Skeletal muscle tissue (tissue), 4 donors: Measurements from ENCODE around the gene CD59. TPM values are rescaled to one million over a fixed set of nuclear protein-coding genes. Genes with fewer than 3 reads are reported as not detected.
"Not testable (repeated sequence)": the region's sequence is repeated elsewhere in the genome, so short reads cannot be mapped to it uniquely, and the experiment has no call there.

Experiments used
- H3K27ac ChIP-seq: one replicate; pipeline ENCODE4 v1.7.0; 2013; ENCODE audit warnings: mild to moderate bottlenecking, low read depth, low read length, inconsistent platforms
- H3K27me3 ChIP-seq, 3 donors: one replicate each; pipeline ENCODE4 v1.7.0; 2013; ENCODE audit warnings: low read length in 3 of 3; ENCODE audit not compliant: control insufficient read depth in 3 of 3, insufficient read depth in 3 of 3
- H3K36me3 ChIP-seq, 3 donors: one replicate each; pipeline ENCODE4 v1.7.0; 2013; ENCODE audit warnings: low read length in 3 of 3; ENCODE audit not compliant: control insufficient read depth in 3 of 3, insufficient read depth in 3 of 3
- H3K4me1 ChIP-seq, 3 donors: one replicate each; pipeline ENCODE4 v1.7.0; 2013; ENCODE audit warnings: low read length in 3 of 3, mild to moderate bottlenecking in 3 of 3; ENCODE audit not compliant: control insufficient read depth in 3 of 3, insufficient read depth in 3 of 3
- H3K4me3 ChIP-seq, 3 donors: one replicate each; pipeline ENCODE4 v1.7.0; 2013; ENCODE audit warnings: low read length in 3 of 3
- H3K9ac ChIP-seq, 3 donors: one replicate each; pipeline ENCODE4 v1.7.0; 2013; ENCODE audit warnings: low read length in 3 of 3, mild to moderate bottlenecking in 3 of 3, moderate library complexity in 2 of 3, low read depth in 1 of 3
- H3K9me3 ChIP-seq, 3 donors: one replicate each; pipeline ENCODE4 v1.7.0; 2013; ENCODE audit warnings: low read length in 3 of 3; ENCODE audit not compliant: control insufficient read depth in 3 of 3
- total RNA-seq: library from RNA; depleted of rRNA; stranded (reverse); fragments of >200 nt; gene quantifications from one replicate; pipeline ENCODE4 v1.2.3, GENCODE V29; 2014
- donor health status: Osteomylitis.

Gene CD59
- total RNA-seq, 1 donor from 2014 or later, result 64.7 TPM

DNA sequence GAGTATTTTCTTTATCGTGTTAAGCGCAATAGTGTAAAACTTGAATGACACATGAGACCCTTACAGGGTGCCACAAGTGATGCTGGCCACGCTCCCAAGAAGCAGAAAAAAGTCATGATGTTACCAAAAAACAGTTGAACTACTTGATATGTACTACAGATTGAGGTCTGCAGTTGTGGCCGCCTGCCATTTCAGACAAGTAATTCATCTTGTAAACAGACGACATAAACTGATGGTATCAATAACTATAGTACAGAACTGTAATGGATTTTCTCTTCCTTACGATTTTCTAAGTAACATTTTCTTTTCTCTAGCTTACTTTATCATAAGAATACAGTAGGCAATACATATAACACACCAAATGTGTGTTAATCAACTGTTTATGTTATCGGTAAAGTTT, 5.5 kb downstream of the CD59 start:
- no peaks in the 10 kb centered on the region for H3K9me3 ChIP-seq
- H3K27me3 ChIP-seq, result no peaks in the 10 kb centered on the region
- no peak overlapping the region for H3K27ac ChIP-seq
- H3K9ac ChIP-seq, result peak overlapping the region in 2 of 3 donors; percentile 33 to 35
- peaks cover 4 to 11% (median 11%) of the 10 kb centered on the region in 3 donors for H3K36me3 ChIP-seq
- peaks cover 26 to 51% (median 42%) of the 10 kb centered on the region in 3 donors for H3K4me1 ChIP-seq
- H3K4me3 ChIP-seq, result peak overlapping the region in 1 of 3 donors; percentile 17

GRCh38 chr11:33729072-33729664, 7.1 kb downstream of the CD59 start:
- H3K4me3 ChIP-seq, H3K9ac ChIP-seq, H3K27ac ChIP-seq, H3K27me3 ChIP-seq, H3K9me3 ChIP-seq: not testable (repeated sequence)
- H3K4me1 ChIP-seq, result peaks cover 37 to 54% (median 53%) of the 10 kb centered on the region in 3 donors
- peaks cover 4 to 11% (median 11%) of the 10 kb centered on the region in 3 donors for H3K36me3 ChIP-seq

- peaks cover 48 to 58% (median 55%) of the 10 kb centered on the region in 3 donors for H3K4me1 ChIP-seq
- not testable (repeated sequence) for H3K9me3 ChIP-seq, H3K36me3 ChIP-seq, H3K27me3 ChIP-seq, H3K9ac ChIP-seq, H3K27ac ChIP-seq, H3K4me3 ChIP-seq
Observed at GRCh38 chr11:33727539-33727938, 8.7 kb downstream of the CD59 start.

DNA sequence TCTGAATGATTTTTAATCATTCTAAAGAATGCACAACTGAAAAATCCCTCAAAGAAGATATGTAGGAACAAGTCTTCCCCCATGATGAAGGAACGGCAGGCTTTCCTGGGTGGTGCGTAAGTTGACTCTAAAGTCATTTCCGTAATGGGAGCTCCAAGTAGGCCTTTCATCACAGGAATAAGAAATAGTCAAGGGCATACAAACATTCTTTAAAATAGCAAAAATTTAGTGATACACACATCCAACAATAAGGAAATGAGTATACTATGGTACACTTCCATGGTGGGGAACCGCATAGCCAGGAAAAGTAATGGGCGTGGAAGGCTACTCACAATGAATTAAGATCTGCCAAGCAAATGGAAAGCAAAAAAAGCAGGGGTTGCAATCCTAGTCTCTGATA, 10.7 kb downstream of the CD59 start:
- H3K9ac ChIP-seq, result no peak overlapping the region
- H3K9me3 ChIP-seq, result no peaks in the 10 kb centered on the region
- H3K36me3 ChIP-seq, result peaks cover 3 to 7% (median 3%) of the 10 kb centered on the region in 3 donors
- peaks cover 54 to 59% (median 58%) of the 10 kb centered on the region in 3 donors for H3K4me1 ChIP-seq
- peak overlapping the region; percentile 94 for H3K27ac ChIP-seq
- no peaks in the 10 kb centered on the region for H3K27me3 ChIP-seq
- no peak overlapping the region for H3K4me3 ChIP-seq

- H3K9me3 ChIP-seq, result no peaks in the 10 kb centered on the region
- peak overlapping the region in 2 of 3 donors; percentile 25 to 54 for H3K9ac ChIP-seq
- peaks cover 10 to 11% (median 11%) of the 10 kb centered on the region in 3 donors for H3K36me3 ChIP-seq
- H3K27me3 ChIP-seq, result no peaks in the 10 kb centered on the region
- peak overlapping the region; percentile 94 for H3K27ac ChIP-seq
- H3K4me3 ChIP-seq, result peak overlapping the region in 2 of 3 donors; percentile 3 to 52
- peaks cover 56 to 63% (median 60%) of the 10 kb centered on the region in 3 donors for H3K4me1 ChIP-seq
Observed at GRCh38 chr11:33724644-33725035, 11.6 kb downstream of the CD59 start.

DNA sequence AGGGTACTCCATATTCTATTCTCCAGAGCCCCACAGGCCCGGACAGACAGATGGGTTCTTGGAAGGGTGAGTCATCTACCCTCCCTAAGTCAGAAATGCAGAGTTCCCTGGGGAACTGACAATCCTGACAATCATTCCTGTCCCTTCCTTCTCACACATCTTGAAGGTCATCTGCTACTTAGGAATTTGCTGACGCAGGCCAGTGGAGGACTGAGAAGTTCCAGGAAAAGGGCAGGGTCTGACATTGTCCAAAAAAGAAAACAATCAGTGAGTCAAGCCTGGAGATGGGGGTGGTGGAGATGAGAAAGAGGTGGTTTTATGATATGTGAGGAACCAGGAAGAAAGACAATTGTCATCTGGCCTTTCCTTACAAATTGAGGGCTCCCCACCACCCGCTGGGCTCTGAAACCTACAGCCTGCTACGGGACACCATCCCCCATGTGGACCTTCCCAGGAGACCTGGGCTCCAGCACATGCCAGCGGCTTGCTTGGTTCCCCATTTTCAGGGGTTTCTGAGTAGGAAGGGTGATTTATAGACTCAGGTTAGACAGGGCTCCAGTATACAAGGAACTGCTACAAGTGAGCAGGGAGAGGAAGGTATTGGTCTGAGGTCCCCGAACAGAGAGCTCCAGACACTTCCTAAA, 12.9 kb downstream of the CD59 start:
- Histone ChIP-seq H3K27me3 (no peaks in the 10 kb centered on the region), H3K36me3 (peaks cover 17 to 21% (median 20%) of the 10 kb centered on the region in 3 donors), H3K27ac (peak overlapping the region; percentile 94), H3K4me1 (peaks cover 69 to 71% (median 70%) of the 10 kb centered on the region in 3 donors), H3K9ac (peak overlapping the region; percentile 34 to 63 (median 52)), H3K9me3 (no peaks in the 10 kb centered on the region), H3K4me3 (peak overlapping the region; percentile 38 to 59 (median 44))

GRCh38 chr11:33722590-33723234, 13.5 kb downstream of the CD59 start:
- Histone ChIP-seq H3K27ac (peak overlapping the region; percentile 94), H3K9ac (peak overlapping the region; percentile 35 to 63 (median 52)), H3K4me3 (peak overlapping the region; percentile 38 to 59 (median 44)), H3K9me3 (no peaks in the 10 kb centered on the region), H3K36me3 (peaks cover 17 to 21% (median 20%) of the 10 kb centered on the region in 3 donors), H3K4me1 (peaks cover 72 to 73% (median 72%) of the 10 kb centered on the region in 3 donors), H3K27me3 (no peaks in the 10 kb centered on the region)

- no peaks in the 10 kb centered on the region for H3K27me3 ChIP-seq
- H3K27ac ChIP-seq, result peak overlapping the region; percentile 94
- peak overlapping the region; percentile 35 to 63 (median 52) for H3K9ac ChIP-seq
- H3K9me3 ChIP-seq, result no peaks in the 10 kb centered on the region
- peaks cover 78 to 79% (median 78%) of the 10 kb centered on the region in 3 donors for H3K4me1 ChIP-seq
- peaks cover 23 to 27% (median 25%) of the 10 kb centered on the region in 3 donors for H3K36me3 ChIP-seq
- peak overlapping the region in 2 of 3 donors; percentile 38 to 59 for H3K4me3 ChIP-seq
Observed at GRCh38 chr11:33721984-33722383, 14.2 kb downstream of the CD59 start.

GRCh38 chr11:33721426-33721825, 14.8 kb downstream of the CD59 start:
- Histone ChIP-seq H3K9ac (peak overlapping the region in 2 of 3 donors; percentile 33 to 52), H3K36me3 (peaks cover 28 to 33% (median 29%) of the 10 kb centered on the region in 3 donors), H3K4me1 (peaks cover 83 to 85% (median 84%) of the 10 kb centered on the region in 3 donors), H3K4me3 (no peak overlapping the region), H3K27ac (peak overlapping the region; percentile 94), H3K9me3 (no peaks in the 10 kb centered on the region), H3K27me3 (no peaks in the 10 kb centered on the region)
